Measurements from ENCODE around the gene GRK2. TPM values are rescaled to one million over a fixed set of nuclear protein-coding genes. Genes with fewer than 3 reads are reported as not detected.

The GRK2 gene
- polyA plus RNA-seq, 1 donor: 82.5 TPM

DNA sequence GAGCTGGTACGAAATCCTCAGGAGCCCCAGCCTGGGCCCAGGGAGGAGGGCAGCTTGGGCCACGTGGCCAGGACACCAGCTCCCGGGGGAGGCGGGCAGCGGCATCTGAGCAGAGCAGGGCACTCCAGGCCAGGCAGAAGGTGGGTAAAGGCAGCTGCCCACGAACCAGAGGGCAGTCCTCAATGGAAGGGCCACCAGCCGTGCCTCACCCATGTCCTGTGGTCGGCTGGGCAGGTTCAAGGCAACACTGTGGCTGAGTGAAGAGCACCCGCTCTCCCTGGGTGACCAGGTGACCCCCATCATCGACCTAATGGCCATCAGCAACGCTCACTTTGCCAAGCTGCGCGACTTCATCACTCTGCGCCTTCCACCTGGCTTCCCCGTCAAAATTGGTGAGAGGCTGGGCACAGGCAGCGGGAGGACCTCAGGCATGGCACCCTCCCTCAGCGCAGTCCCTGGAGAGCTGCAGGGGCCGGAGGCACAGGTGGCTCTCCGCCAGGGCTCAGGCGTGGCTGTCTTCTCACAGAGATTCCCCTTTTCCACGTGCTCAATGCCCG, 34.6 kb downstream of the GRK2 start:
- H3K9me3 ChIP-seq (ENCODE audit: control insufficient read depth, low read depth, low read length): peaks cover 8% of the 10 kb centered on the region
- H3K36me3 ChIP-seq (ENCODE audit: control insufficient read depth, insufficient read depth, low read length): peaks cover 35% of the 10 kb centered on the region
- H3K27ac ChIP-seq (ENCODE audit: low read length): no peak overlapping the region
- no peak for DNase-seq
- H3K4me3 ChIP-seq (ENCODE audit: low read length): no peak overlapping the region
- H3K4me1 ChIP-seq (ENCODE audit: control insufficient read depth, insufficient read depth, low read length): peaks cover 18% of the 10 kb centered on the region
- no CpG with 5 or more reads among the region's 22 CpGs for WGBS (ENCODE audit: insufficient coverage, low lambda C conversion rate)
- H3K27me3 ChIP-seq (ENCODE audit: control insufficient read depth, insufficient read depth, low read length): no peaks in the 10 kb centered on the region

DNA sequence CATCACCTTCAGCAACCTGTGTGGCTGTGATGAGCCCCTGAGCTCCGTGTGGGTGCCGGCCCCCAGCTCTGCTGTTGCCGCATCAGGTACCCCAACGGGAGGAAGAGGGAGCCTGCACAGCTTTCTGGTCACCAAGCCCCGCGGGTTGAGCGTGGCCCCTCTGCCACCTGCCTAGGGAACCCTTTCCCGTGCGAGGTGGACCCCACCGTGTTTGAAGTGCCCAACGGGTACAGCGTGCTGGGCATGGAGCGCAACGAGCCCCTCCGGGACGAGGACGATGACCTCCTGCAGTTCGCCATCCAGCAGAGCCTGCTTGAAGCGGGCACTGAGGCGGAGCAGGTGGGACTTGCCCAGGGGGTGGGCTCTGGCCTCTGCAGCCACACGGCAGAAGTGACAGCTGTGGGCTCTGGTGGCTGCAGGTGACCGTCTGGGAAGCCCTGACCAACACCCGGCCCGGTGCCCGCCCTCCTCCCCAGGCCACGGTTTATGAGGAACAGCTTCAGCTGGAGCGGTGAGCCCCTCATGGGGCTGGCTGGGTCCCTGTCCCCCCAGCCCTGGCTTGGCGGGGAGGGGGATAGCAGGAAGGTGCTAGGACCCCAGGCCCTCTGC, 35.1 kb downstream of the GRK2 start:
- Histone ChIP-seq H3K27me3 (ENCODE audit: control insufficient read depth, insufficient read depth, low read length) (no peaks in the 10 kb centered on the region), H3K9me3 (ENCODE audit: control insufficient read depth, low read depth, low read length) (peaks cover 4% of the 10 kb centered on the region), H3K4me1 (ENCODE audit: control insufficient read depth, insufficient read depth, low read length) (peaks cover 18% of the 10 kb centered on the region), H3K27ac (ENCODE audit: low read length) (peak overlapping the region; percentile 61), H3K36me3 (ENCODE audit: control insufficient read depth, insufficient read depth, low read length) (peaks cover 36% of the 10 kb centered on the region), H3K4me3 (ENCODE audit: low read length) (peak overlapping the region; percentile 69)
- no peak for DNase-seq
- no CpG with 5 or more reads among the region's 28 CpGs for WGBS (ENCODE audit: insufficient coverage, low lambda C conversion rate)

DNA sequence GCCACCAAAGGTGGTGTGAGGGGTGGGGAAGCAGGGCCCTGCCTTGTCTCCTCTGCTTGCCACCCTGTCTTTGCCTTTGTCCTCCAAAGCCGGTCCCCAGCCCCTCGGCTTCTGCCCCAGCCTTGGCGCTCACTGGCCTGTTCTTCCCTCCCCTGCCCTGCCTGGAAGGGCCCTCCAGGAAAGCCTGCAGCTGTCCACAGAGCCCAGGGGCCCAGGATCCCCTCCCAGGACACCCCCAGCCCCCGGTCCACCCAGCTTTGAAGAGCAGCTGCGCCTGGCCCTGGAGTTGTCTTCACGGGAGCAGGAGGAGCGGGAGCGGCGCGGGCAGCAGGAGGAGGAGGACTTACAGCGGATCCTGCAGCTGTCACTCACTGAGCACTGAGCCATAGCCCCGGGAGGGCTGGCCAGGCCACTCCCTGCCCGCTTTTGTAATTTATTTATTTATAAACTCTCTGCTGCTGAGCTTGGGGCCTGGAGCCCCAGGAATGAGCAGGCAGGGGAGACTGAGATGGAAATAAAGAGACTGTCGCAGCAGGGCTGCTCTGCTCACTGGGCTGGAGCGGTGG, 35.8 kb downstream of the GRK2 start:
- H3K4me1 ChIP-seq (ENCODE audit: control insufficient read depth, insufficient read depth, low read length): peaks cover 18% of the 10 kb centered on the region
- H3K36me3 ChIP-seq (ENCODE audit: control insufficient read depth, insufficient read depth, low read length): peaks cover 40% of the 10 kb centered on the region
- peak overlapping the region; percentile 61 for H3K27ac ChIP-seq (ENCODE audit: low read length)
- peaks cover 4% of the 10 kb centered on the region for H3K9me3 ChIP-seq (ENCODE audit: control insufficient read depth, low read depth, low read length)
- peak overlapping the region; percentile 69 for H3K4me3 ChIP-seq (ENCODE audit: low read length)
- no peaks in the 10 kb centered on the region for H3K27me3 ChIP-seq (ENCODE audit: control insufficient read depth, insufficient read depth, low read length)
- DNase-seq: peak in 1 of 2 donors; percentile 76
- no CpG with 5 or more reads among the region's 15 CpGs for WGBS (ENCODE audit: insufficient coverage, low lambda C conversion rate)

- Histone ChIP-seq H3K9me3 (ENCODE audit: control insufficient read depth, low read depth, low read length) (peaks cover 4% of the 10 kb centered on the region), H3K4me1 (ENCODE audit: control insufficient read depth, insufficient read depth, low read length) (peaks cover 18% of the 10 kb centered on the region), H3K27ac (ENCODE audit: low read length) (peak overlapping the region; percentile 61), H3K36me3 (ENCODE audit: control insufficient read depth, insufficient read depth, low read length) (peaks cover 44% of the 10 kb centered on the region), H3K4me3 (ENCODE audit: low read length) (peak overlapping the region; percentile 69), H3K27me3 (ENCODE audit: control insufficient read depth, insufficient read depth, low read length) (no peaks in the 10 kb centered on the region)
- peak; percentile 45 to 77 for DNase-seq
- WGBS (ENCODE audit: insufficient coverage, low lambda C conversion rate): no CpG with 5 or more reads among the region's 23 CpGs
These were observed 36.4 kb downstream of the GRK2 start for GRCh38 chr11:67302571-67303131.

DNA sequence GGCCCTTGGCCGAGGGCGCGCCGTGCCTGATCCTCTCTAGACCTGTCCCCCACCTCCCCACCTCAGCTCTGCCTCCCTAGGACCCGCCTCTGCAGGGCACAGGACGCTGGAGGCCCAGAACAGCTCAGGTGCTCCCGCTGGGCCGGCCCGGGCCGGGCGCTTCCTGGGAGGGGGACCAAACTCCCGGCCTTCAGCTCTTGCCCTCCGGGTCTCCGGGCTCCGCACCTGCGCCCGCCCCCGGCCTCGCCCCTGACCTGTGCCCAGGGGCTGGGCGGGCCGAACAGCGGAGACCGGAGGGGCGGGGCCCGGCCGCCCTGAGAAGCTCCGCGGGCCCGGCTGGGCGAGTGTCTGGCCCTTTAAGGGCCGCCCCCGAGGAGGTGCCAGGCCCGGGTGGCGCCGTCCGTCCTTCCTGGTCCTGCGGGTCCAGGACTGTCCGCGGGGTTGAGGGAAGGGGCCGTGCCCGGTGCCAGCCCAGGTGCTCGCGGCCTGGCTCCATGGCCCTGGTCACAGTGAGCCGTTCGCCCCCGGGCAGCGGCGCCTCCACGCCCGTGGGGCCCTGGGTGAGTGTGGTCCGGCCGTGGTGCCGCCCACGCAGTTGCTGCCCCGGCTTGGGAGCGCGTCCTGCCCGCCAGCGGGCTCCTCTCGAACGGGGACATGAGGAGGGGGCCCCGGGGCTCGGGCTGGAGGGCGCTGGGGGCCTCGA, 37.0 kb downstream of the GRK2 start, which contains the start of gene SSH3:
Gene SSH3, plus strand, starts transcription at position 399 of the 703 bp plus-strand sequence. Its CDS starts 96 bp downstream, at position 495.
- Histone ChIP-seq H3K36me3 (ENCODE audit: control insufficient read depth, insufficient read depth, low read length) (peaks cover 51% of the 10 kb centered on the region), H3K27me3 (ENCODE audit: control insufficient read depth, insufficient read depth, low read length) (no peaks in the 10 kb centered on the region), H3K4me3 (ENCODE audit: low read length) (peak within 1 kb of the TSS; percentile 69), H3K27ac (ENCODE audit: low read length) (peak within 1 kb of the TSS; percentile 61), H3K9me3 (ENCODE audit: control insufficient read depth, low read depth, low read length) (peaks cover 4% of the 10 kb centered on the region), H3K4me1 (ENCODE audit: control insufficient read depth, insufficient read depth, low read length) (peaks cover 18% of the 10 kb centered on the region)
- DNase-seq: peak; percentile 75 to 91
- WGBS (ENCODE audit: insufficient coverage, low lambda C conversion rate): no CpG with 5 or more reads among the region's 65 CpGs

- WGBS (ENCODE audit: insufficient coverage, low lambda C conversion rate): no CpG with 5 or more reads among the region's 43 CpGs
- Histone ChIP-seq H3K36me3 (ENCODE audit: control insufficient read depth, insufficient read depth, low read length) (peaks cover 54% of the 10 kb centered on the region), H3K27ac (ENCODE audit: low read length) (peak overlapping the region; percentile 40)
These were observed 37.6 kb downstream of the GRK2 start for GRCh38 chr11:67303835-67304411.

DNA sequence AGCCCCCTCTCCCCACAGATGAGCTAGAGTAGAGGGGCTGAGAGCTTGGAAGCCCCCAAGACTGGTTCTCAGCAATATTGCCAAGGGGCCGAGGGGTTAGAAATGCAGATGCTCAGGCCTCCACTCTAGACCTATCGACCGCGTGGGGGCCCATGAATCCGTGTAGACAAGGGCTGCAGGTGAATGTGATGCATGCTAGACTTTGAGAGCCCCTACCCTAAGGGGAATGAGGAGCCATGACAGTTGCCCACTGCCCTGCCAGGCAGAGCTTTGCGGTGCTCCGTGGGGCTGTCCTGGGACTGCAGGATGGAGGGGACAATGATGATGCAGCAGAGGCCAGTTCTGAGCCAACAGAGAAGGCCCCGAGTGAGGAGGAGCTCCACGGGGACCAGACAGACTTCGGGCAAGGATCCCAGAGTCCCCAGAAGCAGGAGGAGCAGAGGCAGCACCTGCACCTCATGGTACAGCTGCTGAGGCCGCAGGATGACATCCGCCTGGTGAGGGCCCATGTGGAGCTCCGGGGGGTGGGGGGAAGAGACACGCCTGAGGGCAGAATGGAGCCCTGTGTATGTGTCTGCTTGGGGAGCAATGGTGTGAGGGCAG, 38.3 kb downstream of the GRK2 start:
- peaks cover 4% of the 10 kb centered on the region for H3K9me3 ChIP-seq (ENCODE audit: control insufficient read depth, low read depth, low read length)
- H3K4me1 ChIP-seq (ENCODE audit: control insufficient read depth, insufficient read depth, low read length): peaks cover 18% of the 10 kb centered on the region
- peaks cover 54% of the 10 kb centered on the region for H3K36me3 ChIP-seq (ENCODE audit: control insufficient read depth, insufficient read depth, low read length)
- no peak overlapping the region for H3K27ac ChIP-seq (ENCODE audit: low read length)
- peak overlapping the region; percentile 69 for H3K4me3 ChIP-seq (ENCODE audit: low read length)
- no CpG with 5 or more reads among the region's 14 CpGs for WGBS (ENCODE audit: insufficient coverage, low lambda C conversion rate)
- no peaks in the 10 kb centered on the region for H3K27me3 ChIP-seq (ENCODE audit: control insufficient read depth, insufficient read depth, low read length)
- DNase-seq: no peak

More at GRCh38 chr11:67303835-67304411, 37.6 kb downstream of the GRK2 start:
- peaks cover 18% of the 10 kb centered on the region for H3K4me1 ChIP-seq (ENCODE audit: control insufficient read depth, insufficient read depth, low read length)
- H3K27me3 ChIP-seq (ENCODE audit: control insufficient read depth, insufficient read depth, low read length): no peaks in the 10 kb centered on the region
- peak overlapping the region; percentile 69 for H3K4me3 ChIP-seq (ENCODE audit: low read length)
- peak in 1 of 2 donors; percentile 54 for DNase-seq
- peaks cover 4% of the 10 kb centered on the region for H3K9me3 ChIP-seq (ENCODE audit: control insufficient read depth, low read depth, low read length)

- WGBS (ENCODE audit: insufficient coverage, low lambda C conversion rate): no CpG with 5 or more reads among the region's 19 CpGs
- no peak for DNase-seq
- Histone ChIP-seq H3K4me3 (ENCODE audit: low read length) (no peak overlapping the region), H3K36me3 (ENCODE audit: control insufficient read depth, insufficient read depth, low read length) (peaks cover 48% of the 10 kb centered on the region), H3K27me3 (ENCODE audit: control insufficient read depth, insufficient read depth, low read length) (no peaks in the 10 kb centered on the region), H3K27ac (ENCODE audit: low read length) (no peak overlapping the region), H3K4me1 (ENCODE audit: control insufficient read depth, insufficient read depth, low read length) (peaks cover 14% of the 10 kb centered on the region), H3K9me3 (ENCODE audit: control insufficient read depth, low read depth, low read length) (peaks cover 4% of the 10 kb centered on the region)
These were observed 40.7 kb downstream of the GRK2 start for GRCh38 chr11:67306769-67307544.

GRCh38 chr11:67307545-67308001, 41.3 kb downstream of the GRK2 start:
- WGBS (ENCODE audit: insufficient coverage, low lambda C conversion rate): no CpG with 5 or more reads among the region's 12 CpGs
- Histone ChIP-seq H3K27ac (ENCODE audit: low read length) (no peak overlapping the region), H3K4me1 (ENCODE audit: control insufficient read depth, insufficient read depth, low read length) (peaks cover 9% of the 10 kb centered on the region), H3K27me3 (ENCODE audit: control insufficient read depth, insufficient read depth, low read length) (no peaks in the 10 kb centered on the region), H3K4me3 (ENCODE audit: low read length) (no peak overlapping the region), H3K36me3 (ENCODE audit: control insufficient read depth, insufficient read depth, low read length) (peaks cover 48% of the 10 kb centered on the region), H3K9me3 (ENCODE audit: control insufficient read depth, low read depth, low read length) (peaks cover 4% of the 10 kb centered on the region)
- DNase-seq: no peak

Measured in large intestine (tissue), 3 donors.